HG02943 (cell line): ENCODE results near the gene MAU2.

Source experiments
- ATAC-seq: cut with Tn5 transposase; IDR thresholded peaks from one replicate; pipeline ENCODE4 v1.9.1; 2021; ENCODE audit warnings: mild to moderate bottlenecking, low read depth, moderate library complexity; ENCODE audit not compliant: unreplicated experiment

MAU2 gene

GRCh38 chr19:19305696-19306095 is 14.9 kb upstream of the MAU2 start:
- ATAC-seq: no peak

GRCh38 chr19:19306191-19306590 is 14.4 kb upstream of the MAU2 start:
- ATAC-seq: no peak

GRCh38 chr19:19308373-19308772 is 12.3 kb upstream of the MAU2 start:
- ATAC-seq: no peak

GRCh38 chr19:19315444-19315843 is 5.2 kb upstream of the MAU2 start:
- ATAC-seq: no peak

GRCh38 chr19:19316082-19316481 is 4.5 kb upstream of the MAU2 start:
- no peak for ATAC-seq

GRCh38 chr19:19319732-19320360 is 783 bp upstream of the MAU2 start:
- ATAC-seq: peak; percentile 7

GRCh38 chr19:19321141-19321577 is 530 bp downstream of the MAU2 start:
- ATAC-seq: no peak

- no peak for ATAC-seq
These were observed 3.6 kb downstream of the MAU2 start for GRCh38 chr19:19324059-19324770.

GRCh38 chr19:19327672-19328071 is 7.0 kb downstream of the MAU2 start:
- ATAC-seq: no peak

GRCh38 chr19:19329126-19329525 is 8.5 kb downstream of the MAU2 start:
- no peak for ATAC-seq

- ATAC-seq: no peak
These were observed 13.7 kb downstream of the MAU2 start for GRCh38 chr19:19334063-19334988.

- no peak for ATAC-seq
These were observed 14.3 kb downstream of the MAU2 start for GRCh38 chr19:19334989-19335344.

GRCh38 chr19:19335408-19336158 is 15.0 kb downstream of the MAU2 start:
- no peak for ATAC-seq

GRCh38 chr19:19336597-19336996 is 16.0 kb downstream of the MAU2 start:
- ATAC-seq: no peak

- ATAC-seq: no peak
These were observed 16.5 kb downstream of the MAU2 start for GRCh38 chr19:19337120-19337519.

GRCh38 chr19:19338082-19338481 is 17.5 kb downstream of the MAU2 start:
- no peak for ATAC-seq

- no peak for ATAC-seq
These were observed 20.4 kb downstream of the MAU2 start for GRCh38 chr19:19341026-19341425.

GRCh38 chr19:19342086-19343015 is 21.7 kb downstream of the MAU2 start:
- ATAC-seq: no peak

GRCh38 chr19:19343016-19343362 is 22.4 kb downstream of the MAU2 start:
- ATAC-seq: no peak

- ATAC-seq: no peak
These were observed 23.1 kb downstream of the MAU2 start for GRCh38 chr19:19343762-19344161.
